ENCODE results near the gene KDM1A.

KDM1A gene

GRCh38 chr1:23111600-23112535 lies 92.6 kb downstream of the KDM1A start:
- no peak for DNase-seq

- DNase-seq = no peak
Measured at GRCh38 chr1:23114424-23115079, 95.3 kb downstream of the KDM1A start.

- no peak for DNase-seq
Measured at GRCh38 chr1:23116216-23116836, 97.1 kb downstream of the KDM1A start.

- no peak for DNase-seq
Measured at GRCh38 chr1:23116921-23117699, 97.8 kb downstream of the KDM1A start.

- no peak for DNase-seq
Measured at GRCh38 chr1:23118407-23118806, 99.1 kb downstream of the KDM1A start.

GRCh38 chr1:23118957-23119792 lies 99.9 kb downstream of the KDM1A start:
- peak; percentile 15 to 41 for DNase-seq

GRCh38 chr1:23120383-23120782 lies 101.1 kb downstream of the KDM1A start:
- no peak for DNase-seq

- no peak for DNase-seq
Measured at GRCh38 chr1:23122023-23122748, 102.9 kb downstream of the KDM1A start.

GRCh38 chr1:23122796-23123195 lies 103.5 kb downstream of the KDM1A start:
- DNase-seq = no peak

GRCh38 chr1:23123528-23123927 lies 104.3 kb downstream of the KDM1A start:
- DNase-seq = no peak

- no peak for DNase-seq
Measured at GRCh38 chr1:23124259-23125026, 105.2 kb downstream of the KDM1A start.

GRCh38 chr1:23125489-23125888 lies 106.2 kb downstream of the KDM1A start:
- DNase-seq = no peak

- no peak for DNase-seq
Measured at GRCh38 chr1:23126200-23126599, 106.9 kb downstream of the KDM1A start.

GRCh38 chr1:23126801-23127200 lies 107.5 kb downstream of the KDM1A start:
- no peak for DNase-seq

GRCh38 chr1:23129846-23130245 lies 110.6 kb downstream of the KDM1A start:
- DNase-seq = no peak

- no peak for DNase-seq
Measured at GRCh38 chr1:23132033-23132432, 112.8 kb downstream of the KDM1A start.
